OCI-LY7 (cell line): ENCODE results near the gene STS.

Experiments used
- EZH2phosphoT487 ChIP-seq: fragments of 200-600 bp; sonication (generic); IDR thresholded peaks from 2 replicates; pipeline ENCODE4 v1.6.1; 2018; ENCODE audit warnings: low read depth, borderline replicate concordance, mild to moderate bottlenecking, mixed run types, antibody characterized with exemption, low read length, moderate library complexity, mixed read lengths
- TF ChIP-seq, protein P1 (sequence below): fragments of 200-600 bp; sonication (generic); conservative IDR thresholded peaks from 2 replicates; pipeline ENCODE4 v1.5.1; 2014; ENCODE audit warnings: mild to moderate bottlenecking, antibody characterized with exemption, low read length, moderate library complexity, mixed read lengths

- TF ChIP-seq, protein P1, sequence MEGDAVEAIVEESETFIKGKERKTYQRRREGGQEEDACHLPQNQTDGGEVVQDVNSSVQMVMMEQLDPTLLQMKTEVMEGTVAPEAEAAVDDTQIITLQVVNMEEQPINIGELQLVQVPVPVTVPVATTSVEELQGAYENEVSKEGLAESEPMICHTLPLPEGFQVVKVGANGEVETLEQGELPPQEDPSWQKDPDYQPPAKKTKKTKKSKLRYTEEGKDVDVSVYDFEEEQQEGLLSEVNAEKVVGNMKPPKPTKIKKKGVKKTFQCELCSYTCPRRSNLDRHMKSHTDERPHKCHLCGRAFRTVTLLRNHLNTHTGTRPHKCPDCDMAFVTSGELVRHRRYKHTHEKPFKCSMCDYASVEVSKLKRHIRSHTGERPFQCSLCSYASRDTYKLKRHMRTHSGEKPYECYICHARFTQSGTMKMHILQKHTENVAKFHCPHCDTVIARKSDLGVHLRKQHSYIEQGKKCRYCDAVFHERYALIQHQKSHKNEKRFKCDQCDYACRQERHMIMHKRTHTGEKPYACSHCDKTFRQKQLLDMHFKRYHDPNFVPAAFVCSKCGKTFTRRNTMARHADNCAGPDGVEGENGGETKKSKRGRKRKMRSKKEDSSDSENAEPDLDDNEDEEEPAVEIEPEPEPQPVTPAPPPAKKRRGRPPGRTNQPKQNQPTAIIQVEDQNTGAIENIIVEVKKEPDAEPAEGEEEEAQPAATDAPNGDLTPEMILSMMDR = no peak
- no peak for TF ChIP-seq EZH2phosphoT487
Measured at GRCh38 chrX:7169627-7170026, 22.1 kb downstream of the STS start.
